Hepatocyte (in vitro differentiated cells): ENCODE data around the gene HLA-E. TPM values are rescaled to one million over a fixed set of nuclear protein-coding genes. Genes with fewer than 3 reads are reported as not detected.
"Not testable (repeated sequence)": the region's sequence is repeated elsewhere in the genome, so short reads cannot be mapped to it uniquely, and the experiment has no call there.

Experiments
- DNase-seq: peaks from one replicate; pipeline ENCODE4 v3.0.0-alpha.2; 2016; ENCODE audit warnings: low spot score
- H2AFZ ChIP-seq: fragments of 200-600 bp; sonication (generic); 2 replicates; pipeline ENCODE4 v1.6.0; 2016; ENCODE audit warnings: antibody characterized with exemption, mild to moderate bottlenecking
- H3K27ac ChIP-seq: fragments of 200-600 bp; sonication (generic); 2 replicates; pipeline ENCODE4 v1.5.1; 2016; ENCODE audit warnings: mild to moderate bottlenecking
- H3K27me3 ChIP-seq: fragments of 200-600 bp; sonication (generic); 2 replicates; pipeline ENCODE4 v1.6.1; 2016
- H3K36me3 ChIP-seq: fragments of 200-600 bp; sonication (generic); replicated peaks from 2 replicates; pipeline ENCODE4 v1.5.1; 2016; ENCODE audit warnings: low read depth; ENCODE audit not compliant: insufficient read depth
- H3K4me1 ChIP-seq: fragments of 200-600 bp; sonication (generic); 2 replicates; pipeline ENCODE4 v1.5.1; 2016; ENCODE audit warnings: mild to moderate bottlenecking, moderate library complexity; ENCODE audit not compliant: insufficient read depth
- H3K4me2 ChIP-seq: fragments of 200-600 bp; sonication (generic); 2 replicates; pipeline ENCODE4 v1.6.0; 2016
- H3K4me3 ChIP-seq: fragments of 200-600 bp; sonication (generic); 2 replicates; pipeline ENCODE4 v1.5.1; 2016; ENCODE audit warnings: mild to moderate bottlenecking
- H3K79me2 ChIP-seq: fragments of 200-600 bp; sonication (generic); 2 replicates; pipeline ENCODE4 v1.6.0; 2017; ENCODE audit warnings: mild to moderate bottlenecking
- H3K9me2 ChIP-seq: fragments of 200-600 bp; sonication (generic); replicated peaks from 2 replicates; pipeline ENCODE4 v1.6.0; 2017; ENCODE audit warnings: mild to moderate bottlenecking; ENCODE audit not compliant: insufficient read depth
- H3K9me3 ChIP-seq: fragments of 200-600 bp; sonication (generic); 2 replicates; pipeline ENCODE4 v1.5.1; 2016; ENCODE audit warnings: low read depth, mild to moderate bottlenecking
- H4K20me1 ChIP-seq: fragments of 200-600 bp; sonication (generic); 2 replicates; pipeline ENCODE4 v1.6.0; 2016; ENCODE audit warnings: mild to moderate bottlenecking; ENCODE audit not compliant: insufficient read depth, poor library complexity, severe bottlenecking
- CTCF ChIP-seq: fragments of 200-600 bp; sonication (generic); IDR thresholded peaks from 2 replicates; pipeline ENCODE4 v1.5.1; 2016; ENCODE audit warnings: antibody characterized with exemption, mild to moderate bottlenecking; ENCODE audit not compliant: poor library complexity
- EZH2 ChIP-seq: fragments of 200-600 bp; sonication (generic); IDR thresholded peaks from 2 replicates; pipeline ENCODE4 v1.6.1; 2016; ENCODE audit warnings: antibody characterized with exemption, mild to moderate bottlenecking, borderline replicate concordance
- EZH2phosphoT487 ChIP-seq: fragments of 200-600 bp; sonication (generic); IDR thresholded peaks from one replicate; pipeline ENCODE4 v1.6.1; 2018; ENCODE audit warnings: antibody characterized with exemption, mild to moderate bottlenecking, low read depth, moderate library complexity; ENCODE audit not compliant: unreplicated experiment, severe bottlenecking
- WGBS: methylation state at CpG from one replicate; pipeline ENCODE4 v1.1.6; 2016; ENCODE audit warnings: low lambda C conversion rate; ENCODE audit errors: missing lambda C conversion rate; 5-methylcytosine and 5-hydroxymethylcytosine counted together
- polyA plus RNA-seq: library from polyadenylated mRNA; unstranded; fragments of >200 nt; fragmentation: Nextera tagmentation; extraction: Ambion mirVana; gene quantifications from 2 replicates; pipeline ENCODE4 v1.2.1, GENCODE V29; 2016
- total RNA-seq: library from RNA; depleted of rRNA; stranded (reverse); fragments of >200 nt; gene quantifications from 2 replicates; pipeline ENCODE4 v1.2.3, GENCODE V29; 2014

HLA-E gene
- total and polyA plus RNA-seq, 2 experiments from 2014 or later = 141 to 158 TPM

DNA sequence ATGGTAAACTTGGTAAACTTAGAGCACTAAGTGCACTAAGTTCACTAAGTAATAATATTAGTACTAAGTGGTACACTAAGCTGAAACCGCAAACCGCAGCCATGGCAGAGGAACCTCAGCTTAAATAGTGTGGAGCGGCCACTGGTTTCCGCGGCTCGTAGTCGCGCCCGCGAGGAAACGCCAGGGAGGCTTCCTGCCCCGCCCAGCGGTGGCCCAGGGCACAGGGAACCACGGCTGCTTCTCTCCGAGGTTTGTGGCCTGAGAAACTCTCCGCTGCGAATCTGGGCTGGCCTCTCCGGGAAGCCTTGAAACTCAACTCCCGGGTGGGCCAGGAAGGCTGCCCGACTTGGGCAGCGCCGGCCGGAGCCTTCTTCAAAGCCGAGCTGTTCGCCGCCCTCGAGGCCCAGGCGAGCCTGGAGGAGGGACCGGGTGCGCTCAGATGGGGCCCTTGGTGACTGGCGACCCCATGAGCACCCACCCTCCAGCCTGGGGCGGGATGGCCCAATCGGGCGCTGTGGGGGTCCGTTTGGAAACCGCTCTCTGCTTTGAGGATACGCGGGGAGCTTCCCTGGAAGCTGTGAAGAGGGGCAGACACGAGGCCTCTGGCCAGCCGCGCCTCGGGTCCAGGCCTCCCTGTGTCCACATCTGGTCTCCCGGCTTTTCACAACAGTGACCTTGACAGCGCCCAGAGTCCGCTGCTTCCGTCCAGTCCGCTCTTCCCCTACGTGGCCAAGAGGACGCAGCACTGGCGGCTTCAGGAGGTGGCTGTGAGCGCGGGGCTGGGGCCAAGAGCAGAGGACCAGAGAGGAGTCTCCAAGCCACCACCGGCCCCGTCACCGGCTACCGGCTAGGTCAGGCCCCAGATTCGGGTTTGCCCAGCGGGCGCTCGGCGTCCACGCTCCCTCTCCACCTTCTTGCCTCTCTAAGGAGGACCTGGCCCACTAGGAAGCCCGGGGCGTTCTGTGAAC, 25.4 kb upstream of the HLA-E start:
- H3K27me3 ChIP-seq = peaks cover 83% of the 10 kb centered on the region
- WGBS = 79% methylated on average over 64 of the region's 64 CpGs
- TF ChIP-seq CTCF (no peak), EZH2 (no peak), EZH2phosphoT487 (no peak)
- no peak overlapping the region for H3K4me3 ChIP-seq
- H3K4me2 ChIP-seq = no peak overlapping the region
- no peak overlapping the region for H3K27ac ChIP-seq
- no peaks in the 10 kb centered on the region for H3K79me2 ChIP-seq
- H3K4me1 ChIP-seq = no peaks in the 10 kb centered on the region
- no peaks in the 10 kb centered on the region for H3K9me2 ChIP-seq
- H3K9me3 ChIP-seq = no peaks in the 10 kb centered on the region
- H3K36me3 ChIP-seq = no peaks in the 10 kb centered on the region
- H4K20me1 ChIP-seq = no peaks in the 10 kb centered on the region
- DNase-seq = no peak
- no peak overlapping the region for H2AFZ ChIP-seq

GRCh38 chr6:30465595-30466306, 23.6 kb upstream of the HLA-E start:
- no peak for DNase-seq
- H3K9me3 ChIP-seq = no peaks in the 10 kb centered on the region
- H3K27ac ChIP-seq = no peak overlapping the region
- peak overlapping the region; percentile 94 for H3K4me2 ChIP-seq
- no peaks in the 10 kb centered on the region for H3K4me1 ChIP-seq
- no peak overlapping the region for H2AFZ ChIP-seq
- H3K9me2 ChIP-seq = no peaks in the 10 kb centered on the region
- no peaks in the 10 kb centered on the region for H3K79me2 ChIP-seq
- H4K20me1 ChIP-seq = no peaks in the 10 kb centered on the region
- no peaks in the 10 kb centered on the region for H3K36me3 ChIP-seq
- TF ChIP-seq EZH2phosphoT487 = no peak
- TF ChIP-seq CTCF = no peak
- TF ChIP-seq EZH2 = no peak
- H3K27me3 ChIP-seq = peaks cover 78% of the 10 kb centered on the region
- 53% methylated on average over 13 of the region's 13 CpGs for WGBS
- H3K4me3 ChIP-seq = no peak overlapping the region

DNA sequence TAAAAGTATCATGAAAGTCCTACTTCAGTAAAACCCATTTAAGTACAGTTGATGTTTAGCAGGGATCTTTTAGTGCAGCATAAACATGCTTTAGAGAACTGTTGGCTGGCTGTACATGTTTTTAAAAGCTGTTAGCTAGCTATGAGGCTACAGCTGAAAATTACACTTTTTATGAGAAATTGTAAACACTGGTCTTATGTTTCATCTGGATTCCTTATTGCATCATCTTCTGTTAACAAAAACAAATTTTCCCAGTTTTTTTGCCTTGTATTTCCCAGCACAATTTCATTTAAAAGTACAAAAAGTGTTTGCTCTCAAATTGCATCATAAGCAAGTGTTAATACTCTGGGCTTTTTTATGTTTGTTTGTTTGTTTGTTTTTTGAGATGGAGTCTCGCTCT, 18.3 kb upstream of the HLA-E start:
- Histone ChIP-seq H3K4me2 (no peak overlapping the region), H3K27ac (no peak overlapping the region), H3K27me3 (peaks cover 31% of the 10 kb centered on the region), H3K9me2 (no peaks in the 10 kb centered on the region), H2AFZ (no peak overlapping the region), H3K4me1 (no peaks in the 10 kb centered on the region), H3K36me3 (no peaks in the 10 kb centered on the region), H4K20me1 (no peaks in the 10 kb centered on the region), H3K4me3 (no peak overlapping the region), H3K79me2 (no peaks in the 10 kb centered on the region), H3K9me3 (no peaks in the 10 kb centered on the region)
- TF ChIP-seq CTCF = no peak
- no peak for TF ChIP-seq EZH2
- no peak for TF ChIP-seq EZH2phosphoT487
- no peak for DNase-seq
- 82% methylated on average over 1 of the region's 1 CpG for WGBS

DNA sequence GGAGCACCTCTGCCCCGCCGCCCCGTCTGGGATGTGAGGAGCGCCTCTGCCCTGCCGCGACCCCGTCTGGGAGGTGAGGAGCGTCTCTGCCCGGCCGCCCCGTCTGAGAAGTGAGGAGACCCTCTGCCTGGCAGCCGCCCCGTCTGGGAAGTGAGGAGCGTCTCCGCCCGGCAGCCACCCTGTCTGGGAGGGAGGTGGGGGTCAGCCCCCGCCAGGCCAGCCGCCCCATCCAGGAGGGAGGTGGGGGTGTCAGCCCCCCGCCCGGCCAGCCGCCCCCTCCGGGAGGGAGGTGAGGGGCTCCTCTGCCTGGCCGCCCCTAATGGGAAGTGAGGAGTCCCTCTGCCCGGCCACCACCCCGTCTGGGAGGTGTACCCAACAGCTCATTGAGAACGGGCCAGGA, 14.2 kb upstream of the HLA-E start:
- H3K4me1 ChIP-seq, H3K79me2 ChIP-seq, H2AFZ ChIP-seq, H3K4me3 ChIP-seq, H3K9me3 ChIP-seq, H4K20me1 ChIP-seq, H3K36me3 ChIP-seq, H3K27ac ChIP-seq, H3K9me2 ChIP-seq, H3K4me2 ChIP-seq, DNase-seq: not testable (repeated sequence)
- H3K27me3 ChIP-seq = peaks cover 22% of the 10 kb centered on the region
- 100% methylated on average over 4 of the region's 26 CpGs for WGBS
